ENCODE data around the gene CNOT1.
A peak's percentile ranks its signal among the peaks of the same experiment; 100 is the strongest.

Gene CNOT1

DNA sequence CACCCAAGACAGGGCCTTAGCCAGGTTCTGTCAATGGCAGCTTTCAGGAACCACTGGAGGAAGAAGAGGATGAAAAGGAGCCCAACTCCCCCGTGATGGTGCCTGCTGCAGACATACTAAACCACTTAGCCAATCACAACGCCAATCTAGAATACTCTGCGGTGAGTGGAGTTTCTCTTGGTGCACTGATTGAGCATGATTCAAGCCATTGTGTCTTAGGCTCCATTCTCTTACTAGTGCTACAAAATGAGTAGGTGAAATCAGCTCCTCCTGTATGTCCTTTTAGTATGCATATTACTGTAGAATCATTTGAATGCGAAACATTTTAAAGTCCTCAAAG, 112.9 kb downstream of the CNOT1 start:
- no peak for DNase-seq (ENCODE audit: low spot score)

DNA sequence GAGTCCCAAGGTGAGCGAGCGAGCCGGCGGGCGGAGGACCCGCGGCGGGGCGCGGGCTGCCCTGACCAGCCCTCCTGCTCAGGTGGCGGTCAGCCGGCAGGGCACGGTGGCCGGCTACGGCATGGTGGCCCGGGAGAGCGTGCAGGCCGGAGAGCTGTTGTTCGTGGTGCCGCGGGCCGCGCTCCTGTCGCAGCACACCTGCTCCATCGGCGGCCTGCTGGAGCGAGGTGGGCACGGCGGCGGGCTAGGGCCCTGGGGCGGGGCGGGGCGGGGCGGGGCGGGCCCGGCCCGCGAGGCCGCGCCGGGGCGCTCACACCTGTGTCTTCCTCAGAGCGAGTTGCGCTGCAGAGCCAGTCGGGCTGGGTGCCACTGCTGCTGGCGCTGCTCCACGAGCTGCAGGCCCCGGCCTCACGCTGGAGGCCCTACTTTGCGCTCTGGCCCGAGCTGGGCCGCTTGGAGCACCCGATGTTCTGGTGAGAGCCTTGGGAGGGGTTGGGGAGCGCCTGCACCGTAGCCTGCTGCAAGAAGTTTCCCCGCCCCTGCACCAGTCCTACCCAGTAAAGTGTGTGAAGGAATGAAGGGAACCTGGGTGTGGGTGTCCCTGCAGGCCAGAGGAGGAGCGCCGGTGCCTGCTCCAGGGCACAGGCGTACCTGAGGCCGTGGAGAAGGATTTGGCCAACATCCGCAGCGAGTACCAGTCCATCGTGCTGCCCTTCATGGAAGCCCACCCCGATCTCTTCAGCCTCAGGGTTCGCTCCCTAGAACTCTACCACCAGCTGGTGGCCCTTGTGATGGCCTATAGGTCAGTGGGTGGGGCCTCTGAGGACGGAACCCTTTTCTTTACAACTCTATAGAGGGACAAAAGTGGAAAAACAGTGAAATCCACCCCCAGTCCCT, 113.5 kb downstream of the CNOT1 start:
- no peak for DNase-seq (ENCODE audit: low spot score)

DNA sequence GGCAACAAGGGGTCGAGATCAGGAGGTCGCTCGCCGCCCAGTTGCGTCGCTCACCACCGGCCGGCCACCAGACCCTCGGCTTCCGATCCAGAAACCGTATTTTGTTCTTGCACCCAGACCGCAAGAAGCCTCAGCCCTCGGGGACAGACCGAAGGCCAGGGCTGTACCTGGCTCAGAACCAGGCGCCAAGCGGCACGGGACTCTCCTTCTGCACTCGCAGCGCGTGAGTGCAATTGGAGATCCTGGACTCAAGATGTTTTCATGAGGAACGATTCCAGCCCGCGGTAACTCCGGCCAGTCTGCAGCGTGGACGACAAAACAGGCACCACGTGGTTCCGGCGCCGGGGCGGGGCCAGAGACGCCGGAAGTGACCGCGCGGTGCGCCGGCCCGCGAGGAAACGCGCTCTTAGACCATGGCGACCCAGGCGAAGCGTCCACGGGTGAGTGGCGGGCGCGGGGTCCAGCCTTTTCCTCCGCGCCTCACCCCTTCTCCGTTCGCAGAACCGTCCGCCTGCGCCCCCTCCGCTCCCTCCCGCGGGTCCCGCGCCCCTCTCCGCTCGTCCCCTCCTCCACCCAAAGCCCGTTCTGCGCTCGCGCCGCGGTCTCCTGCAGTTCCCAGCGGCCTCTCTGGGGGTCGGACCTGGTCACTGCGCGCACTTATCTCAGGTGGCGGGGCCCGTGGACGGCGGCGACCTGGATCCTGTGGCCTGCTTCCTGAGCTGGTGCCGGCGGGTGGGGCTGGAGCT, 114.3 kb downstream of the CNOT1 start, which contains the start of gene SETD6:
TSS of gene SETD6 (plus strand) at position 393 of the 746 bp plus-strand sequence. CDS start at position 414, 21 bp downstream.
- peak; percentile 91 for DNase-seq (ENCODE audit: low spot score)

DNA sequence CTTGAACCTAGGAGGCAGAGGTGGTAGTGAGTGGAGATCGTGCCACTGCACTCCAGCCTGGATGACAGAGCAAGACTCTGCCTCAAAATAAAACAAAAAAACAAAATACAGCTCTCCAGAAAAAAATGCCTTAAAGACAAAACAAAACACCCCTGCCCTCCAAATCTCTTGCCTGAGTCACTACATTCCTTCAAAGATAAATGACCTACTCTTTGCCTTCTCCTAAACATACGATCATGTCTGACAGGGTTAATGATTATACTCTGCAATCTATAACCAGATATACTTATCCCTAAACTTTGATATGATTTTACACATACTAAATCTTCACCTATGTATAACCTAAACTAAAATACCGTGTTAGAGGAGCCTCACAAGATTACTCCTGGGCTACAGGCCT, 115.8 kb downstream of the CNOT1 start:
- no peak for DNase-seq (ENCODE audit: low spot score)

DNA sequence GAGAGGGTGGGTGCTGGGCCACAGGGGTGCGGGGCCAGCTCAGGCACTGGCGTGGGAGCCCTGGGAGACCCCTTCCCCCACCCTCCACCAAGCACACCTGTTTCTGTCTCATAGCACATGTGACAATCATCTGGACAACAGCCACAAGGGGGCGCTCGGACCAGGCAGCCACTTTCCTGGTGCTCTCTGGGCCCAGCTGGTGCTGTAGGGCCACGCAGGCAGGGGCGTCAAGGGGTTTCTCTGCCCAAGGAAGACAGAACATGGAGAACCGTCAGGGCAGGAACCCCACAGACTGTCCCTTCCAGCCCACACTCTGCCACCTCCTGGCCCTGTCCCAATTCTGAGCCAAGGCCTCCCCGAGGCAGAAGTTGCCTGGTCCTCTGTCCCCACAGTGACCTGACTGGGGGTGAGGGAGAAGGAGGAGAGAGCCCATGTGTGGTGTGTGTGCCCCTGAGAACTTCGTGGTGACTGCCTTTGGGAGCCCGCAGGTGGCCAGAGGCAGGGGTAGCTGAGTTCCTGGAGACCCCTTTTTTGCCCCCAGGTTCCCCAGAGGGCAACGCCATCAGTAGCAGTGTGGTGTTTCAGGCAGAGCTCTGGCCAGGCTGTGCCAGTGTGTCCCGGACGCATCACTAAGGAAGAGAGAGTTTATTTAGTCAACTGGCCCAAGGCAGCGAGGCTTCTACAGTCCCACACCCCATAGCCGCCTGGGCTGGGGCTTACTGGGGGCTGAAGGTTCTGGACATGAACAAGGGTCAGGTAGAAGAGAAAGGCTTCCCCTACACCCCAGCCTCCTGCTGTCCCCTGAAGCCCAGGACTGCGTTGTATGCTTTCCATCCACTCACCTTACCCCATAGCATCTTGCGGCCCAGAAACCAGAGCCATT, 117.5 kb downstream of the CNOT1 start:
- DNase-seq (ENCODE audit: low spot score), result peak; percentile 59

DNA sequence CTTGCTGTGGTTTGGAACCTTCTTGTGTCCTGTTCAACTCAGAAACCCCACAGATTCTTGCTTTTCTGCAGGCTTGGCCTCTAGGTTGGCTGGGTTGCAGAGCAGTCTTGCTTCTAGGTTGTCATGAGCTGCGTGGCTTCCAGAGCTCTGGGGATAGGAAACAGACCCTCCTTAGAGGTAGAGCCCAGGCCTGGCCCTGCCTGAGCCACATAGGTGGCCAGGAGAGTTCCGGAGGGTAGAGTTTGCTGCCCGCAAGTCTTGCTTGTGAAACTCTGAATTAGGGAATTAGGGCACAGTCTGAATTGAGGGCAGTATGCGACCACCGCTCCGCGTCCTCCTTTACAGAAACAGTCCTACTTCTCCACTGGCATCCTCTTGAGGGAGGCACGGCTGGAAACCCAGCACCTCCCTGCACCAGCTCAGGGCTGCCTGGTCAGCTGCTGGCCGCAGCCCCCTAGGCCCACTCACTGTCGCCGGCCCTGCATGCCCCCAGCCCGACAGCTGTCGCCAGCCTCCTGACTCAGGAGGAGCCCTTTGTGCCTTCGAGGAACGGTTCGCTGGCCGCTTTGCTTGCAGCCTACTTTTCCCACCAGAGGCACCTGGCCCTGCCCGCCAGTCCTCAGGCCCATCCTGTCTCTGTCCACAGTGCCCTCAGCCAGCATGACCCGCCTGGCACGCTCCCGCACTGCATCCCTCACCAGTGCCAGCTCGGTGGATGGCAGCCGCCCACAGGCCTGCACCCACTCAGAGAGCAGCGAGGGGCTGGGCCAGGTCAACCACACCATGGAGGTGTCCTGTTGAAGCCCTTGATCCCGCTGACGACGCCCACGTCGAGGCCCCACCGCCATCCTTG, 118.6 kb downstream of the CNOT1 start:
- no peak for DNase-seq (ENCODE audit: low spot score)

DNA sequence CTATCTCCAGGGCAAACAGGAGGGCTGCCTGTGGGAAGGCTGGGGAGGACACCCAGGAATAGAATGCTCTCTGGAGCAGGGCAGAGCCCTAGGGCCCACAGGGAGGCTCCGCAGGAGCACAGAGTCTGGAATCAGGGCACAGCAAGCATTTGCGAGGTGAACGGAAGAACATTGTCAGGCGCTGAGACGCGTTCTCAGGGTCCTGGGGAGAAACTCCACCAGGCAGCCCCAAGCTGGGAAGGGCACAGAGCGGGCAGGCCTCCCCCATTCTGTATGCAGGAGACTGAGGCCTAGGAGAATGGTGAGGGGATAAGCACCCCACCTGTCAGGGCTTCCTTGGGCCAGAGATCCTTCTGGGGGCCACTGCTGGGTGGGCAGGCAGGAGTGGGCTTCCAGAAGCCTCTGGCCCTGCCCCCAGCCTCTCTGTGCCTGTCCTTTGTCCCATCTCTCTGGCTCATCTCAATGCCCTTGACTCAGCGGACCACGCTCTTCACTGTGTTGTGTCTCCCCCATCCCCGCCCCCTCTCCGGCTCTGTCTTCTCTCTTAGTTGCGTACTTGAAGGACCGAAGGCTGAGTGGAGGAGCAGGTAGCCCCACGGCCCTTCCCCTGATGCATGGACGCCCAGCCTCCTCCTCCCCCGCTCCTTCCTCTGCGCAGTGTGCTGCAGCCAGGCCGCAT, 119.4 kb downstream of the CNOT1 start:
- DNase-seq (ENCODE audit: low spot score), result no peak

DNA sequence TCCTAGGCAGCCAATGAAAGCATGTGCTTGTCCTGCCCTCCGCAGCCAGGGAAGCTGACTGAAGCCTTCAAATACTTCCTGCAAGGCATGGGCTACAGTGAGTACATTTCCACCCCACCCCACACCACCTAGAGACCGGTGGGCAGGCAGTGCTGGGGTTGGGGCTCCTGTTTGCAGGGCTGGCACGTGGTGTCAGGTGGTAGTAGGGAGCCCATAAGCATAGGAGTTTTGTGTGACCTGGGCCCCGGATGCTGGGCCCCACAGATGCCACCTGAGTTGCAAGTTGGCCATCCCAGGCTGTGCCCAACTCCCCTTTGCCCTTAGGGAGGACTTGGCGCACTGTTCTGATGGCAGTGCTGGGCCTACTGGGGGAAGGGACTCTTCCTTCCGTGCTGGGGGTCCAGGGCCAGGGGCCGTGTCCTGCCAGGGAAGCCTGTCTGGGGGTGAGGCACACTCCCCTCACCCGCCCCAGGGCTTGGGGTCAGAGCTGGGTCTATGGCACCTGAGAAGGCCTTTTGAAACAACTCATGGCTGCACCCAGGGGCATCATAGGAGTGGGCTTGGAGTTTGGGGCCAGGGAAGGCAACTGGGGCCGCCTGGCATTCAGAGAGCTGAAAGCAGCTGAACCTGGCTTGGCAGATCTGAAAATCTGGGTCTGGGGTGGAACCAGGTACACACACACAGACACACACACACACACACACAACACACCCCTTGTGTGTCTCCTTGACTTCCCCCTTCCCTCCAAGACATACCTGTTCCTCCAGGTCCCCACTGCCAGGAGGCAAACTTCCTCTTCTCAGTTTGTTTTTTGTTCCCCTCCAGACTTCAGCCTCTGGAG, 120.2 kb downstream of the CNOT1 start:
- DNase-seq (ENCODE audit: low spot score), result no peak

DNA sequence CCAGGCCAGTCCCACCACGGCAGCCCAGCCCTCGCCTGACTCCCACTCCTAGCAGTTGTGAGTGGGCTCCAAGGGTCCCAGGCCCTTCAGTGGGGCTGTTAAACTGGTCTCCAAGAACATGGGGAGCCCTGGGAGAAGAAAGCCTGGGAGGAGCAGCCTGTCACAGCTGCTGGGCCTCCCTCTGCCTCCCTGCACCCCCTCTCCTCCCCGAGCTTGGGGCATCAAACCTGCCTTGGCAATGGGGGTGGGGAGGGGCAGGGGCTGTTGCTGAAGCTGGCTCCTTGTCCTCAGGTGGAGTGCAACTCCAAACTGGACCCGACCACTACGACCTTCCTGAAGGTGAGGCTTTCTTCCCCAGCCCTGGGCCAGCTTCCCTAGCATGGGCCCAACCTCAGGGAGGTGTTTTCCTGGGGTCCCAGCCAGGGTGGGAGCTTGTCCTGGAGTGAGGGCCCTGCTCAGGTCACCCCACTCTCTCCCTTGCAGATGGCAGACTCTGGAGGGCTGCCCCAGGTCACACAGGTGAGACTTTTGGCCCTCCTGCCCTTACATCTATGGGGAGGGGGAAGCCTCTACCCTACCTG, 120.9 kb downstream of the CNOT1 start:
- DNase-seq (ENCODE audit: low spot score), result no peak

DNA sequence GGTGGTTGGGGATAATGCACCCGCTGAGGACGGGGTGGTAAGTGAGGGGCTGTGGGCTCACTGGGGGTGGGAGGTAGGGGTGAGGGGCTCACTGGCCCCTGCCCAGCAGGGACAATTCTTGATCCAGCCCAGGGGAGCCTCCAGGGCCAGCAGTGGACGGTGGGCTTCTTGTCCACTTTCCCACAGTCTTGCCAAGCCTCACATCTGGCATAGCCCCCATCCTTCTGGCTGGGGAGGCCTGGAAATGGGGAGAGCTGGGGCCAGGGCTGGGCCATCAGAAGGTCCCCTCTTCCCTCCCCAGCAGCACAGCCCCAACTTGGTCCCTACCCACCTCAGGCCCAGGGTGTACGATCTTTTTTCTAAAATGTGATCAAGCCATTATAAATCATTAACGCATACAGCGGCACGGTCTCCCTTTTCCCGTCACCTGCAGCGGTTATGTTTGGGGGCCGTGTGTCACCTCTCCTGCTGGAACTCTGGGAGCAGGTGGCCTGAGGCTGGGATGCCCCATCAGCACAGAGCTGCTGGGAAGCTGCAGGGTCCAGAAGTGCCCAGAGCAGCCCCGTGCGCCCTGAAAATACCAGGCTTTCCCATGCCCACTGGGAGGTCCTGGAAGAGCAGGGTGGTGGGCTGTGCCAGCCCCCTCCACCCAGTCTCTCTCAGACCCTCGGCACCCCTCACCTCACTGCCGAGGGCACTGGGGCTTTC, 121.5 kb downstream of the CNOT1 start:
- no peak for DNase-seq (ENCODE audit: low spot score)

DNA sequence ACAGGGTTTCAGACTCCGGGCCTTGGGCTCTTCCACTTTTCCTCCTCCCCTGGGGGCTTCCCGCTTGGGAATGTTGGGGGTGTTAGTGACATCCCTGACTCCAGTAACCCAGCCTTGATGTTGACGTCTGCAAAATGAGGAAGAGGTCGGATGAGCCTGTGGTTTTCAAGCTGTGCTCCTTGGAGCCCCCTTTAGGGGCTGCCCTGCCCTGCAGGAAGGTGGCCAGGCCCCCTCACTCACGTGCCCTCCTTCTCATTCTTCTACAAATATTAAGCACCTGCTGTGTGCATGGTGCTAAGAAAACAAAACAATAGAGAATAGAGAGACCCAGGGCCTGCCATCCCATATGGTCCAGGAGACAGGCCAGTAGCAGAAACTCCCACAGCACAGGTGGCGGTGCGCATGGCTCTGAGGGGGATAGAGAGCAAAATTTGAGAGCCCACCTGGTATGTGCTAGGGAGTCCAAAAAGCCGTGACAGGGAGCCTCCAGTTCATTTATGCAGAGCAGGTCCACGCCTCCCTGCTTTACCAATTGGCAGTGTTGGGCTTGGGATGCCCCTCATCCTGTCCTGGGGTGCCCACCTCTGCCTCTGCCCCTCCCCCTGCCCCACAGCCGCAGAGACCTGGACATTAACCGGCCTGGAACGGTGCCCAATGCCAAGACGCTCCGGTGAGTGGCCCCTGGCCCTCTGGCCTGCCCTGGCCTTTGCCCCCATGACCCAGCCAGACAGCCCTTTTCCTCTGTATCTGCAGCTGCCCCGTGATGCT, 122.2 kb downstream of the CNOT1 start:
- DNase-seq (ENCODE audit: low spot score), result no peak

DNA sequence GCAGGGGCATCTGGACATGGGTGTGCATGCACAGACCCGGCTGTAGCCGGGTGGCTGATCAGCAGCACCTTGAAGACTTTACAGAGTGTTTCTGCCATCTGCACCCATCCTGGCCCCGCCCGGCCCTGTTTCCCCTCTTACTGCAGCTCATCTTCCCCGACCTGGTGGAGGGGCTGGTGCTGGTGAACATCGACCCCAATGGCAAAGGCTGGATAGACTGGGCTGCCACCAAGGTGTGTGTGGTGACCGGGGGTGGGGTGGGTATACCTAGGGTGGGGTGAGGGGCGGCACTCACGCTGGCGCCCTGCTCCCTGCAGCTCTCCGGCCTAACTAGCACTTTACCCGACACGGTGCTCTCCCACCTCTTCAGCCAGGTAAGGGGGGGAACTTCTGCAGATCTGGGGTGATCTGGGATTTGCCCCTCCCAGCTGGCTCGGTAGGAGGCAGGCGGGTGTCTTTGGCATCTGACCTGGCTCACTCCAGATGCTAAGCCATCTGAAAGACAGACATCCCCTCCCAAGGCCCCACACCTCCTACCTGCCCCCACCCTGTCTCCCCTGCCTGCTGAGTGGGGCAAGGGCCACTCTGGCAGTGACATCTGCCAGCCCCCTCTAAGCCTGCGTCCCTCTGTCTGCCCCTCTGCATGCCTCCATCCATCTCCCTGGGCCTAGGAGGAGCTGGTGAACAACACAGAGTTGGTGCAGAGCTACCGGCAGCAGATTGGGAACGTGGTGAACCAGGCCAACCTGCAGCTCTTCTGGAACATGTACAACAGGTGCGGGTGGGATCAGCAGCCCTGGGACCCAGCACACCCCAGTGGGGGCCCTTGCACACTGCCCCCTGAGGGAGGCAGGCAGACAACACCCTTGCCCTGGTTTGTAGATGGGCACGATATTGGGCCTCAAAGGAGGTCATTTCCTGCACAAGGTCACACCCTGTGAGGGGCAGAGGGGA, 123.1 kb downstream of the CNOT1 start:
- no peak for DNase-seq (ENCODE audit: low spot score)

DNA sequence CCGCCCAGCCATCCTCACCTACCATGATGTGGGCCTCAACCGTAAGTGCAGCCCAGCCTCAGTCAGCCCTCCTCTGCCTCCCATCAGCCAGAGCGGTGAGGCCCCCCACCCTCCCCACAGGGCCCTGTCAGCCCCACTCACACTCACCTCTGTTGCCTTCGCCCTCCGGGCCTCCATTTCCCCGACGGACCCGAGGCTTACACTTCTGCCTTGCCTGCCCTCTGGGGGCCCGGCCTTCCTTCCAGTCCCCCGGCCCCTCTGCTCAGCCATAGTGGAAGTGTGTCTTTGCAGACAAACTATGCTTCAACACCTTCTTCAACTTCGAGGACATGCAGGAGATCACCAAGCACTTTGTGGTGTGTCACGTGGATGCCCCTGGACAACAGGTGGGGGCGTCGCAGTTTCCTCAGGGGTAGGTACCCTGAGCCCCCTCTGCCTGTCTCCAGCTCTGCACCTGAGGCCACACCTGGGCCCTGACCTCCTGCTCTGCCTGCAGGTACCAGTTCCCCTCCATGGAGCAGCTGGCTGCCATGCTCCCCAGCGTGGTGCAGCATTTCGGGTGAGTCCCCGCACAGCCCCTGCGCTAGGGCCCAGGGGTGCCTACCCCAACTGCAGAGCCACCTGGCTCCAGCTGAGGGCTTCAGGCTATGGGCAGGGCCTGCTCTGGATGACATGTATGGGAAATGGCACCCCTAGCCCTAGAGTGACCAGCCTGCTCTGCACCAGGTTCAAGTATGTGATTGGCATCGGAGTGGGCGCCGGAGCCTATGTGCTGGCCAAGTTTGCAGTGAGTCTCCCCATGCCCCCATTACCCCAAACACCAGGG, 125.5 kb downstream of the CNOT1 start:
- no peak for DNase-seq (ENCODE audit: low spot score)

DNA sequence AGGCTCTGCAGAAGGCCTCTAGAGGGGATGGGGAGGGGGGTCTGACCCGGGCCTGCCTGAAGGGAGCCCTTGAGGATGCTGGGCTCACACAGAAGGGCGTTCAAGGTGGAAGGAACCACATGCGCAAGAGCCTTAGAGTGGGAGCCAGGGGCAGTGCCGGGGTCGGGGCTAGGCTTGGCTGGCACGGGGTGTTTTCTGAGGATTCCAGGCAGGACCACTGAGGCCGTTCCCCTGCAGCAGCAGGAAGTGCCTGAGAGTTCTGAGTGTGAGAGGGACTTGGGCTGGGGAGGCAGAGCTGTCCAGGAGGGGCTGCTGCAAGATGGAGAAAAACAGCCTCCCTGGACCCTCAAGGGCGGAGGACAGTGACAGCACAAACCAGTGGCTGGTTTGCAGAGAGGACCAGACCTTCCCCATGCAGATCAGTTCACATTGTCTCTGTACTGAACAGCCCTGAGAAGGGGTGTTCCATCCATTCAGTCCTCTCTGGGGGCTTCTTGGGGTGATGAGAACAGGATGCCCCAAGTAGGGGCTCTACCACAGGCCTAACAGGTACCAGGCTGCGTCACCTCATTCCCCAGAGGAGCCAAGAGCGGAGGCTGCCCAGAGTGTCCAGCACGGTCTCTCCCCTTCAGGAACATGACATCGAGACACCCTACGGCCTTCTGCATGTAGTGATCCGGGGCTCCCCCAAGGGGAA, 126.3 kb downstream of the CNOT1 start:
- DNase-seq (ENCODE audit: low spot score), result no peak

DNA sequence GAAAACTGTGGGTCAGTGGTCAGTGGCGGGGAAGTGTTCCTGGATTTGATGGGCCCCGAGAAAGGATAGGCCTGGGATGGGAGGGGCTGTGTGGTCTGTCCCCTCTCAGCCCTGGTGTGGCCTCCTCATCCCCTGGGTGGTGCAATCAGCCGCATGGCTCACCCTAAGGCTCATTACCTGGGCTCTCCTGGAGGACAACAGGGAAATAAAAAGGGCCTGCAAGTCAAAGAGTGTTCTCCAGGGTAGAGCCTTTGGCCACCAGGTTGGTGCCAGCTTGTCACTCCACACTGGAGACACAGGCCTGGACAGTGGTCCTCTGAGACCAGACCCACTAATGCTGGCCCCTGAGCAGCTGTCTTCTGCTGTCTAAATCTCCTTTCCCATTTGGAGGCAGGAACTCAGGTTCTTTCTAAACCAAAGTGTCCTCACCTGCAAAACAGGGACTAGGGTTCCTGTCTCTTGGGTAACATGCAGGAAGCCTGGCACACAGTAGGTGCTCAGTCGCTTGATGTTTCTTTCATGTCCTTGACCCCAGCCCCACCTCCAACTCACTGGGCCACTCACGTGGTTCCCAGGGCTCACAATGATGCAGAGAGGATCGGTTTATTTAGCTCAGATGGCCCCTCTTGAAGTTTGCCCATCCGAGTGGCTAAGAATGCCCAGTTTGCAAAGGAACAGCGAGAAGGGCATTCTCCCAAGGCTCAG, 127.3 kb downstream of the CNOT1 start:
- DNase-seq (ENCODE audit: low spot score), result no peak
